Stimulated activated CD8-positive, alpha-beta memory T cell treated with anti-CD3 and anti-CD28 coated beads, Interleukin-15, amount 100 ng/mL, for 1 hour (primary cell): ENCODE results near the gene PSMD11.
"Not testable (repeated sequence)": the region's sequence is repeated elsewhere in the genome, so short reads cannot be mapped to it uniquely, and the experiment has no call there.

Source experiments
- DNase-seq: peaks from one replicate; pipeline ENCODE4 v3.0.0-alpha.2; 2020; ENCODE audit warnings: low read depth

PSMD11 gene

DNA sequence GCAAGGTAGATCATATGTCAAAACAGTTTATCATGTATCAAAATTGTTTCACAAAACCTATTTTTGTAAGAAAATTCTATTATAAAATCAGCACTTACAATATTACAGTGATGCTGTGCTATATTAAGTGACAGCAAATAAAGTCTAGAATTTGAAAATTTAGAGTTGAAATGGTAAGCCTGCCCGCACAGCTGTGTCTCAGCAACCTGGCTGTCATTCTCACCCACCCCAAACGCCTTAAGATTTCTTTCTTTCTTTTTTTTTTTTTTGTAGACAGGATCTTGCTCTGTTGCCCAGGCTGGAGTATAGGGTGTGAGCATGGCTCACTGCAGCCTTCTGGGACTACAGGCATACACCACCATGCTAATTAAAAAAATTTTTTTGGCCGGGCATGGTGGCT is 69.3 kb downstream of the PSMD11 start:
- no peak for DNase-seq

DNA sequence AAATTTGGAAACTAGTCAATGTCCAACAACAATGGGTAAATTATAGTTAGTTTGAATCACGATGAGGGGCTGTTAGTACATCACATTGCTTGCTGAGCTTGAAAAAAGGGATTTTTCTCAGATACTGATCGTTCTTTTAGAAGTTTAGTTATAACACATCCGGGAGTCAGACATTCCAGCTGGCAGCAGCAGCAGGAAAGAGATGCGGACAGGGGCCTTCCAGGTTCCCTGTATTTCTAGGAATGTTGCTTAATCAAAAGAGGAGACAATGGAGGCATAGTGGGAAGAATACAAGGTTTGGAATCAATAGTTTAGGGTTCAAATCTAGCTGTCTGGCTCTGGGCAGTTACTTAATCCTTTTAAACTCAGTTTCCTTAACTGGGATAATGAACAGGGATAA is 70.3 kb downstream of the PSMD11 start:
- no peak for DNase-seq

DNA sequence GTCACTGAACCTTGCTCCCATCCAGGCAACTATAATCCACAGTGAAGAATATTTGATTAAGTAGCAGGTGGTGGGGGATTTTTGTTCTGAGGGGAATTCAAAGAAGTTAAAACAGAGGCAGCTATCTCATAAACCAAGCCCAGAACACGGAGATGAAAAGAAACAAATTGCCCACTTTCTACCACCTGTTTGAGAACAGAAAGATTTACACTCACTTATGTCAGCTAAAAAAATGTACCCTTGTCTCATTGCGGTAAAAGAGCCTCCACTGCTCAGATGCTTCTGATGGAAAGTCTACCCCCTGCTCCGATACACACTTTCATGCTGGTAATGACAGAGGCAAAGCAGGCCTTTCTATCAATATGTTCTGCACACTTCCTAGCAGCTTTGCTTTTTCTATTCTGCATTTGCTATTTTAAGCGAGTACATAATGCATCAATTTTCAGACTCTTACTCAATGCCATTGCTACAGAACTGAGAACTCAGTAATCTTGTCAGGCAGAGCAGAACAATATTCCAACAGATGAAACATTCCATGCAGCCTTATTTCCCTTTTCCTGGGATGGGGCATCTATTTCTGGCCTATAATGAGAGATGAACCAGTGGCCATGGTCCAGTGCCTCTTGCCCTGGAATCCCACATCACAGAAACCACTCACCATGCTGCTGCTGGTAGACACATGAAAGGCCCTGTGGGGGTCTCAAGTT is 71.5 kb downstream of the PSMD11 start:
- no peak for DNase-seq

DNA sequence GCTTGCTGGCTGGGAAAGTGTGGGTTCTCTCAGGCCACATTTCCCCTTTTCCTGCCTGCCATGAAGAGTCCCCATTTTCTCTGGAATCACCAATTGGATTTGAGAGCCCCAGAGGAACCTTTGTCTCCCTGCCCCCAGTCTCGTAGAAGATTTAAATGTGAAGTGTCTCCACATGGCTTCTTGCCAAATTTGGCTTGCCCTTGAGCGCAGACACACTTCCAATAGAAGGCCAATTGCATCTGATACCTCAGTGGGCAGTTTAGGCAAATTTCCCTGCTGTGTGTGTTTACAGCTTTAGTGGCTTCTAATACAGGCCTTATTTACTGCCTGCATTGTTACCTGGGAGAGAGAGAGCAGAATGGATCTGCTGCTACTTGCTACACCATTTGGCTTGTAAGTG is 72.1 kb downstream of the PSMD11 start:
- DNase-seq: no peak

DNA sequence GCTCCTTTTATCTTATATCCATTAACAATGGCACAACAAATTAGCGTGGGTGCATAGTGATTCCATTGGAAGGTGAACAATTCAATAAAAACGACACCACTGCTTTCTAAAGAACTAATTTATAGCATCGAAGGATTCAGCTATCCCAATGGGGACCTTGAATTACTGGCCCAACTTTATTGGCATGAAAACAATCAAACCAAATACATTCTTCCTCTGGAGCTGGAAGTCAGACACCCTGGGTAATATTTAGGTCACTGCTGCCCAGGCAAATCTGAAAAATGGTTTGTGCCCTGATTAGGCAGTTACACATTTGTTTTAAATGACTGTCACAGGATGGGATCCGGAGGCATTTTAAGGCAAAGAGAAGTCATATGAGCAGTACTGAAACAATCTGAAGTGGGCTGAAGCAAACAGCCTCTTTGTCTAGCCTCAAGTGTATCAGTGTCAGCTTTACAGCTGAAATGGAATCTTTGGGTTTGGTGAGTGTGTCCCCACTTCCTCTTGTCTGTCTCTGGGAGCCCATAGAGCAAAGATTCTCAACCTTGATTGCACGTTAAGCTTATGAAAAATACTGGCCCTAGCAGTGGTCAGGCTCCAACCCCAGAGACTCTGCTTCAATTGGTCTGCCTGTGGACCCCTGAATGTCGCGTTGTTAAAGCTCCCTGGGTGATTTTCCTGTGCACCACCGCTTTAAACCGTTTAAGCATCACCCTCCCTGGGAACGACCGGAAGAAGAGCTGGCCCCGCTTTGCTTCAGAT is 72.8 kb downstream of the PSMD11 start:
- DNase-seq: no peak

DNA sequence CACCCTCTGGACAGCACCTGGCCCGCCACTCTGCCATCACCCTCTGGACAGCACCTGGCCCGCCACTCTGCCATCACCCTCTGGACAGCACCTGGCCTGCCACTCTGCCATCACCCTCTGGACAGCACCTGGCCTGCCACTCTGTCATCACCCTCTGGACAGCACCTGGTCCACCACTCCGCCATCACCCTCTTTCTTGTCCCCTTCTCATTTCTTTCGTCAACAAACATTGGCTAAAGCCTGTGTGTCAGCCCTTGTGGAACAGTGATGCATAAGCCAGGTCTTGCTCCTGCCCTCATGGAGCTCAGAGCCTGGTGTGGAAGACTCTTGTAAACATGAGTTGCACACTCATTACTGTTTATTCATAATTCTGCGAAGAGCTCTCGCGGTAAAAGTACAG is 73.7 kb downstream of the PSMD11 start:
- no peak for DNase-seq

DNA sequence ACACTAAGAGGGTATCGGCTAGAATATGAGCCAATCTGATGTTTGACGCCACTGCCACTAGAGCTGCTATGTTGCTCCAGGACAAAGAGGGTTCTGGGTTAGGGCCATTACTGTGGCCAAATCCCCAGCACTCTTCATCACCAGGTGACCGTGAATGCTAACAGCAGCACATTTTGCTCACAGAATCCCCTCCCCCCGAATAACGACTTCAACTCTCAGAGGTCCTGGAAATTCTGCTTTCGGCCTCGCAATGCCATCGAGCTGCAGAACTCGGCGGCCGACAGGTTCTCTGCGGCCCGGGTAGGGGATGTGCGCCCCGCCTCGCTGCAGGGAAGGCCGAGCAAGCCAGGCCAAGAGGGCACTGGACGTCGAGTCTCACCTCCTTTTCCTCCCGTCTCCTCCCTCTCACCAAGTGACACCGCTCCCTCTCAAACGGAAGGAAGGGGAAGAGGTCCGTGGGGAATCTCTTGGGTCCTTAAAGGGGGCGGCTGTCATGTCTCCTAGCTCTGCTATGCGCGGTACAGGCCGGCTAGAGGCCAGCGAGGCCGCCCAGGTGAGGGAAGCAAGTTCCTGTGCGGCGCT is 74.4 kb downstream of the PSMD11 start:
- no peak for DNase-seq

DNA sequence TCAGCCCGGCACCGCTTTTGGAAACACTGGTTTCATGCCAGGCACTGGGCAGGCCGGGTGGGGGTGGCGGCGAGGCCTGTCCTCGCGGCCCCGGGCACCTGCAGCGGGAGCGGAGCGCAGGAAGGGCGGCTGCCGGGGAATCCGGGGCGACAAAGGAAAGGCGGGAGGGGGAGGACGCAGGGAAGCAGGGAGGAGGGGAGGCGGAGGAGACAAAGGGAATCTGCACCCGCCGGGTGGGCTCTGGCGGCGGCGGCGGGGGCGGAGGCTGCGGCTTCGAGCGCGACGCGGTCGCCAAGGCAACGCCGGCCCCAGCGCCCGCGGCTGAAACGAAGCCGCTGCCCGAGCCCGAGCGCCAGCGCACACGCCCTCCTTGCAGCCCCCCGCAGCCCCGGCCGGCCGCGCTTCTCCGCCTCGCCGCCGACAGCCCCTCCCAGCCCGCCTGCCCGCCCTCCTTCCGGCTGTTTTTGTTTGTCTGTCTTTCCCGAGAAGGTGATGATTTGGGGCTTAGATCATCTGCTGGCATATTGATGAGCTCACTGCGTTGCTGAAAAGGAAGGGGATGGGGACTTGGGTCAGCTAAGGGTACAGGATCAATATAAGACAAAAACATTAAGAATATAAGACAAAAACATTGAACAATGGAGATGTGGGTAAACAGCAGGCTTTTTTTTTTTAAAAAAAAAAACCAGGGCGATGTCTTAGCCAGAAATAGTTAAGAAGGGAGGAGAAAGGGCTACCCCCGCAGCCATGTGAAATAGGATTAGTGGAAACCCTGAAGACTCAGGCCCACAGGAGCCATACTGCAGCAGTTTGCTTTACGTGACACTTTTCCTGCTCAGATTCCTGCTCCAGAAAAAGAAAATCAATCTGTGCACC is 75.2 kb downstream of the PSMD11 start:
- DNase-seq: no peak

DNA sequence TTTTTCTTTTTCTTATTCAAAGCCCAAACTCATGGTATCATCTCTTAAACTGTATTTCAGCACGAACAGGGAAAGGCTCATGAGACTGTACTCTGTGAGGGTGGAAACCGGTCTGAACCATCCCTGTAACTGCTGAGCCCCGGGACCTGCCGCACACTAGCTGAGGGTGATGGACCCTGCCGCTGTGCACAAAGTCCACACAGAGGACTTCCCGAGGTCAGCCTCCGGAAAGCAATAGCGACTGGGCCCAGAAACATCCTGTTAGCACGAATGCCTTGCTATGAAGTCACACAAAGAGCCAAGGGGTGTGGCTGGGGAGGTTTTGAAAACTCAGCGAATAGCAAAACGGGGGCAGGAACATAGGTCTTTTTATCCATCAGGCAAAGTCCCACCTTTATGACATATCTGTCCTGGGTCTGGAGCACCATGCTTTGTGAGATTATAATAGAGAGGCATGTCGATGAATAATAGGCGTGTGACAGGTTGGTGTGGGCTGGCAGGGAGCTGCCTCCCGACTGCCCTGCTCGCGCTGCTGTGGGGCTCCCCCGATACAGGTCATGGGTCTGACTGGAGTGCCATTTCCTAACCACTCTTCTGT is 75.9 kb downstream of the PSMD11 start:
- DNase-seq: no peak

DNA sequence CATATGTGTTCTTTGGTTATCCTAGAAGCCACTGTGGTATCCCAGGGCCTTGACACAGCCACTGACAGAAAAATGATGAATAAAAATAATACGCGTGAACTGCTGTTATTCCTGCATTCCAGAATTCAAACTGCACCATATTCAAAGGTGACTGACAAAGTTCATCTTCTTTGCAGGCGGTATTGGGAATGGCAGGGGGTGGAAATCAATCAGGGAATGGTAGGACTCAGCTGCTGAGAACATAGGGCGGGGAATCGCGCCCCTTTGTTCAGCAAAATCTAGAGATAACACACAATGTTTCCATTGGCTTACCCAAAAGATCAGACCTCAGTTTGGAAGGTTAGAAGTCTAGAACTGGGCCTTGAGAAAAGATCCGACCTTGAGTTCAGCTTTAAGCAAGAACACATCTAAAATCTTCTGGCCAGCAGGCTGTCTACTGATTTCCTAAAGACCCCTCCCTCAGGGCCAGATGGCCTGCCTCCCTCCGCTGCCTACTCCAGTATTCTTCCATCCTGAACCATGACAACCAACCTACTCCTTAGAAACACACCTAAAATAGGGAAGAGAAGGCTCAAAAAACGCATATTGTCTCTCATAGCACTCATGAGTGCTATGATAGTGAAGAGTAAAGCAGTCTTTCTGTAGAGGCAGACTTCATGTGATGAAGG is 76.6 kb downstream of the PSMD11 start:
- DNase-seq: no peak

DNA sequence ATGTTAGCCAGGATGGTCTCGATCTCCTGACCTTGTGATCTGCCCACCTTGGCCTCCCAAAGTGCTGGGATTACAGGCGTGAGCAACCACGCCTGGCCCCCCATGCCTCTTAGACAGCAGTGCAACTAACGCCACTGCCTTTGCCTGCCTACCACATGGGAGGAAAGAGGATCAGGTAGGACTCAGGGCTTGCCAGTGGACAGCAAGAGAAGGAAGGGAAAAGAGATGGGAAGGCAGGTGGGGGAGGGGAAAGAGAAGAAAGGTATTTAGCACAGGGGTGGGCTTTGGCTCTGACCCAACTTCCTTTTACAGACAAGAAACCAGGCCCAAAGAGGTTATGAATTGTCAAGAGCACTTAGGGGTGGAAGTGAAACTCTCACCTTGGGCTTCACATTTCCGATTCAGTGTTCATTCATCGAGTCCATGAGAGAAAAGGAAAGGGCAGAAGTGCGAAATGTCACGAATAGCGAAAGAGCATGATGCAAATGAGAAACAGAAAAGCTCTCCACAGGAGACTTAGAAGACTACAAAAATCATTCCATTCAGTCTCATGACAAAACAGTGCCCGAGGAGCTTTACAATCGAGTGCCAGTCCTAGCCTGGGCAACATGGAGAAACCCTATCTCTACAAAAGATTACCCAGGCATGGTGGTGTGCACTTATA is 78.8 kb downstream of the PSMD11 start:
- no peak for DNase-seq

DNA sequence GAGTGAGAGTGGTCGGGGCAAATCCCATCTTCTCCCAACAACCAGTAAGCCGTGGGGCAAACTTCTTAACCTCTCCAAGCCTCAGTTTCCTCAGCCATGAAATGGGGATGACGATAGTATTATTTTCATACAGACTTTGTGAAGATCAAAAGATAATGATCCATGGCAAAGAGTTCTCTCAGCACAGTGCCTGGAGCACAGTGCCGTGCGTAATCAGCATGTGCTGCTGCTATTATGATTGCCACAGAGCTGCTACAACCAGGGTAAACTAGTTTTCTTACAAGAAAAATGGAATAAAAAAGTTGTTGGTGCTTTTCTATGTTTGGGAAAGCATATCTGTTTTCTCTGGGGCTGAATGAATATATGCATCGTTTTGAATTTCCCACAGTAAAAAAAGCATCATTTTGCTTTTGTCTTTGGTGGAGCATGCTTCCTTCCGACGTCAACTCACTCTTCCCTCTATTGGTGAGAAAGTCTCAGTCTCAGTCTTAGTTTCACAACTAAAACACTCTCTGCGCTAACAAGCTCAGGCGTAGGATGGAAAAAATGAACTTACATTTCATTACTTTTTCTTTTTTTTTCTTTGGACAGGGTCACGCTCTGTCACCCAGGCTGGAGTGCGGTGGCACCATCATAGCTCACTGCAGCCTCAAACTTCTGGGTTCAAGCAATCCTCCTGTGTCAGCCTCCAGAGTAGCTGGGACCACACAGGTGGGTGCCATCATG is 79.7 kb downstream of the PSMD11 start:
- no peak for DNase-seq

DNA sequence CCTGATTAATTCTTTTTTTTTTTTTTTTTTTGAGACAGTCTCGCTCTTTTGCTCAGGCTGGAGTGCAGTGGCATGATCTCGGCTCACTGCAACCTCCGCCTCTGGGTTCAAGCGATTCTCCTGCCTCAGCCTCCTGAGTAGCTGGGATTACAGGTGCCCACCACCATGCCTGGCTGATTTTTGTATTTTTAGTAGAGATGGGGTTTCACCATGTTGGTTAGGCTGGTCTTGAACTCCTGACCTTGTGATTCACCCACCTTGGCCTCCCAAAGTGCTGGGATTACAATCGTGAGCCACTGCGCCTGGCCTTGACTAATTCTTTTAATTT is 80.2 kb downstream of the PSMD11 start:
- not testable (repeated sequence) for DNase-seq

DNA sequence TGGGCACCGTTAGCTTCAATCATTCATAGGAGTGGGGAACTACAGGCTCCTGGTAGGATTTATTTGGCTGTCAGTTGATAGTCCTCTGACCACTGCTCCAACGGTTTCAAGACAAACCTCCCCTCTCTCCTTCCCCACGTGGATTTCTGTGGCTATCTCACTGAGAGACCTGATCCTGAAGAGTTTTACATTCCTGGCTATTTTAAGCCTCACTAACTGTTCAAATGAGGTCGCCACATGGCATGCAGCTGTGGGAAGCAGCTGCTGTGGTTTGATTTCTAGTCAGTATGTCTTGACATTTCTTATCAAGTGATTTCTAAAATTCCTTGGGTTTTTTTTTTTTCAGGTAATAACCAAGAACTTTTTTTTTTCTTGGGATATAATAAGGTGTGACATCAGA is 80.8 kb downstream of the PSMD11 start:
- DNase-seq: no peak

DNA sequence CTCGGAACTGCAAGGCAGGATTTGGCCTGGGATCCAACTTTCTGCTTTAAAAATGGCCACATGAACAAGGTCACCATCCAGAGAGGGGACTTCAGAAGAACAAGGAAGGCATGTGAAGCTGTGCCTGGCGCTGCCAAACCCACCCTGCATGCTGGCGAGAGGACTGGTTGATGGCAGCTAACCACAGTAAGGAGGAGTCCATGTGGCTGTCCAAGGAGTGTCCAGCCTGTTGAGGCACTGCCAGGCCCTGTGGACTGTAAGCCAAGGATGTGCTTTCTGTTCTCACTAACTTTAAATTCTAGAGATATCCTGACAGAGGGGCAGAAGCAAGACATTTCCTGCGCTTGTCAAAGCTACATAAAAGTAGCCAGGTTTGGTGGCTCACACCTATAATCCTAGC is 82.8 kb downstream of the PSMD11 start:
- DNase-seq: no peak

DNA sequence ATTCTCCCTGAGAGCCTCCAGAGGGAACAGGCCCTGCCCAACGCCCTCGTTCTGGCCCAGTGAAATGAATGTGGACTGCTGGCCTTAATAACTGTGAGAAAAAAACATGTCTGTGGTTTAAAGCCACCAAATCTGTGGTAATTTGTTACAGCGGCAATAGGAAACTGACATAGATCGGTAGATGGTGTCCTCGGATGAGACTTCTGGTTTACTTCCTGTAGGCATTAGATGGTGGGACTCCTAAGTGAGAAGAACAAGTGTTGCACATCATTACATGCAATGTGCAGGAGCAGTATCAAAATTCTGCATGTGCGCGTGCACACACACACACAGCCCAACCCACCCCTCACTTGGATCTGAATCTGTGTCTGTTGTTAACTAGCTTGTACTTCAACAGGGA is 84.5 kb downstream of the PSMD11 start:
- DNase-seq: no peak

DNA sequence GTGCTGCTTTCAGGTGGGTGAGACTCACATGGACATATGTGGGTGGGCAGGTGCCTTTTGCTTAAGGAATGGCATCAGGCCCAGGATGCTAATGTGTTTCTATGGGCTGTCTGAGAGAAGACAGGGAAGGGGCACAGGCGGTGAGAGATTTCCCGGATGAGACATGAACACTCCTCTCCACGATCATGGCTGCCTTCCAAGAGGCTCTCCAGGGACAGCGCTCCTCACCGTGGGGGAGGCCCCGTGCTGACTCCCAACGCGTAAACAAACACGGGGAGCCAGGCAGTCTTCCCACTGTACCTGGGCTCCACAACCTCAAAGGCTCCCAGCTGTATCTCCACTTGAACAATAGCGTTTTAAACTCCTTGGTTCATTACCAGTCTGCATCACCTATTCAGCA is 85.3 kb downstream of the PSMD11 start:
- no peak for DNase-seq
